WTC11 (cell line): ENCODE data around the gene AFF3. TPM values are rescaled to one million over a fixed set of nuclear protein-coding genes. Genes with fewer than 3 reads are reported as not detected.

Source experiments
- ATAC-seq: fragments of 200-7000 bp; cut with Tn5 transposase; 2 replicates; pipeline ENCODE4 v1.10.0; 2021; ENCODE audit warnings: mild to moderate bottlenecking, moderate library complexity
- CTCF ChIA-PET: fragments of 300-600 bp; sonication (Branson Sonifier 250); formaldehyde crosslinking; loops from one replicate; lab custom pipeline; 2021; ENCODE audit warnings: antibody characterized with exemption; lab: Charles Lee
- POLR2A ChIA-PET: fragments of 350-600 bp; sonication (Branson Sonifier 250); formaldehyde crosslinking; loops from one replicate; lab custom pipeline; 2021; ENCODE audit warnings: antibody characterized with exemption; lab: Charles Lee
- DNase-seq: peaks from one replicate; pipeline ENCODE4 v3.0.0; 2021; ENCODE audit warnings: low spot score
- H3K27ac Mint-ChIP-seq: 2 replicates; pipeline ENCODE4 v1.8.0; 2021; ENCODE audit warnings: mixed read lengths
- H3K27me3 Mint-ChIP-seq: 2 replicates; pipeline ENCODE4 v1.8.0; 2021; ENCODE audit warnings: low read depth, mild to moderate bottlenecking, moderate library complexity, mixed read lengths
- H3K36me3 Mint-ChIP-seq: 2 replicates; pipeline ENCODE4 v1.8.0; 2021; ENCODE audit warnings: mixed read lengths
- H3K4me1 Mint-ChIP-seq: 2 replicates; pipeline ENCODE4 v1.8.0; 2022; ENCODE audit warnings: mixed read lengths
- H3K4me3 Mint-ChIP-seq: 2 replicates; pipeline ENCODE4 v1.8.0; 2021; ENCODE audit warnings: mild to moderate bottlenecking, moderate library complexity, mixed read lengths
- H3K9me3 Mint-ChIP-seq: 2 replicates; pipeline ENCODE4 v1.8.0; 2021; ENCODE audit warnings: mixed read lengths
- ARID4B ChIP-seq: sonication (generic); formaldehyde crosslinking; IDR thresholded peaks from 2 replicates; pipeline ENCODE4 v1.8.0; 2023; ENCODE audit warnings: missing genetic modification reagents, mild to moderate bottlenecking, borderline replicate concordance
- CBFB ChIP-seq: sonication (generic); formaldehyde crosslinking; IDR thresholded peaks from 2 replicates; pipeline ENCODE4 v1.8.1; 2022; ENCODE audit warnings: mild to moderate bottlenecking, low read depth, missing genetic modification reagents
- CDX4 ChIP-seq: fragments of 250-450 bp; sonication (Bioruptor Pico); IDR thresholded peaks from 2 replicates; pipeline ENCODE4 v1.9.0; 2021; ENCODE audit warnings: moderate library complexity, mild to moderate bottlenecking, inconsistent platforms, borderline replicate concordance
- CTCF ChIP-seq: fragments of 200-600 bp; IDR thresholded peaks from 2 replicates; pipeline ENCODE4 v1.8.0; 2022; ENCODE audit warnings: antibody characterized with exemption
- ELF4 ChIP-seq: sonication (generic); formaldehyde crosslinking; IDR thresholded peaks from 2 replicates; pipeline ENCODE4 v1.8.1; 2022; ENCODE audit warnings: low read depth, mild to moderate bottlenecking, moderate library complexity, missing genetic modification reagents
- ETV6 ChIP-seq: sonication (generic); formaldehyde crosslinking; IDR thresholded peaks from 2 replicates; pipeline ENCODE4 v1.8.1; 2022; ENCODE audit warnings: mild to moderate bottlenecking, missing genetic modification reagents
- FOXP4 ChIP-seq: sonication (generic); formaldehyde crosslinking; IDR thresholded peaks from 2 replicates; pipeline ENCODE4 v1.8.0; 2022; ENCODE audit warnings: mild to moderate bottlenecking, missing genetic modification reagents
- IRF1 ChIP-seq: sonication (generic); formaldehyde crosslinking; IDR thresholded peaks from 2 replicates; pipeline ENCODE4 v1.8.0; 2023; ENCODE audit warnings: missing genetic modification reagents
- MAX ChIP-seq: sonication (generic); formaldehyde crosslinking; IDR thresholded peaks from 2 replicates; pipeline ENCODE4 v1.8.0; 2022; ENCODE audit warnings: mild to moderate bottlenecking, missing genetic modification reagents
- MYBL2 ChIP-seq: sonication (generic); formaldehyde crosslinking; IDR thresholded peaks from 2 replicates; pipeline ENCODE4 v1.8.1; 2023; ENCODE audit warnings: mild to moderate bottlenecking, moderate library complexity, missing genetic modification reagents
- PRDM15 ChIP-seq: sonication (generic); formaldehyde crosslinking; IDR thresholded peaks from 2 replicates; pipeline ENCODE4 v1.8.0; 2022; ENCODE audit warnings: missing genetic modification reagents
- PREB ChIP-seq: sonication (generic); formaldehyde crosslinking; IDR thresholded peaks from 2 replicates; pipeline ENCODE4 v1.8.1; 2022; ENCODE audit warnings: mild to moderate bottlenecking, missing genetic modification reagents, moderate library complexity, borderline replicate concordance
- TEAD1 ChIP-seq: sonication (generic); formaldehyde crosslinking; IDR thresholded peaks from 2 replicates; pipeline ENCODE4 v1.8.0; 2022; ENCODE audit warnings: mild to moderate bottlenecking, missing genetic modification reagents
- TEAD4 ChIP-seq: sonication (generic); formaldehyde crosslinking; IDR thresholded peaks from 2 replicates; pipeline ENCODE4 v1.8.0; 2022; ENCODE audit warnings: mild to moderate bottlenecking, missing genetic modification reagents
- USF1 ChIP-seq: sonication (generic); formaldehyde crosslinking; IDR thresholded peaks from 2 replicates; pipeline ENCODE4 v1.8.0; 2022; ENCODE audit warnings: mild to moderate bottlenecking, missing genetic modification reagents
- ZNF121 ChIP-seq: sonication (generic); formaldehyde crosslinking; IDR thresholded peaks from 2 replicates; pipeline ENCODE4 v1.8.0; 2023; ENCODE audit warnings: missing genetic modification reagents
- ZNF232 ChIP-seq: sonication (generic); formaldehyde crosslinking; IDR thresholded peaks from 2 replicates; pipeline ENCODE4 v1.8.0; 2022; ENCODE audit warnings: mild to moderate bottlenecking, missing genetic modification reagents
- ZNF423 ChIP-seq: fragments of 250-450 bp; sonication (Bioruptor Pico); IDR thresholded peaks from 2 replicates; pipeline ENCODE4 v2.1.2; 2022; ENCODE audit warnings: mild to moderate bottlenecking, moderate library complexity
- total RNA-seq: library from RNA; stranded (reverse); gene quantifications from 3 replicates; pipeline ENCODE4 v1.2.3, GENCODE V29; 2021

Gene AFF3
- total RNA-seq, 1 experiment from 2014 or later = 1.2 TPM

- ATAC-seq = no peak
- Mint-ChIP-seq H3K27ac (no peak overlapping the region), H3K4me3 (no peak overlapping the region), H3K4me1 (peaks cover 12% of the 10 kb centered on the region), H3K9me3 (no peaks in the 10 kb centered on the region), H3K36me3 (no peaks in the 10 kb centered on the region)
- CTCF ChIA-PET = no interaction called here
- POLR2A ChIA-PET = no interaction called here
- TF ChIP-seq CDX4 (CRISPR knock-in tag) (no peak), ZNF232 (CRISPR knock-in tag) (no peak), PRDM15 (CRISPR knock-in tag) (no peak), TEAD1 (no peak), ZNF423 (CRISPR knock-in tag) (no peak), TEAD4 (no peak)
- TF ChIP-seq, all 79 proteins: peak for 0
- peaks cover 40% of the 10 kb centered on the region for H3K27me3 Mint-ChIP-seq
- no peak for DNase-seq
These were observed 70.9 kb downstream of the AFF3 start for GRCh38 chr2:100071335-100072043.

- DNase-seq (no peak), ATAC-seq (no peak)
- H3K36me3 Mint-ChIP-seq = no peaks in the 10 kb centered on the region
- no peak overlapping the region for H3K27ac Mint-ChIP-seq
- no peaks in the 10 kb centered on the region for H3K9me3 Mint-ChIP-seq
- H3K4me3 Mint-ChIP-seq = no peak overlapping the region
- H3K27me3 Mint-ChIP-seq = peaks cover 26% of the 10 kb centered on the region
- H3K4me1 Mint-ChIP-seq = peaks cover 10% of the 10 kb centered on the region
- ChIA-PET CTCF (interaction anchor here (1.5 kb wide), 1 partner anchor 192 kb away, joined by 4 read pairs; no protein-coding TSS in a partner anchor), POLR2A (no interaction called here)
- TF ChIP-seq ETV6 (CRISPR knock-in tag) (no peak), MAX (CRISPR knock-in tag) (no peak), TEAD4 (no peak), CBFB (CRISPR knock-in tag) (no peak), USF1 (no peak), ZNF121 (CRISPR knock-in tag) (no peak), MYBL2 (CRISPR knock-in tag) (no peak), IRF1 (CRISPR knock-in tag) (no peak), PREB (no peak), CTCF (no peak), ELF4 (CRISPR knock-in tag) (no peak), ARID4B (CRISPR knock-in tag) (no peak), FOXP4 (CRISPR knock-in tag) (no peak)
These were observed 72.3 kb downstream of the AFF3 start for GRCh38 chr2:100070078-100070477.
